NCI-H2196 treated with DMSO at 0.1 percent for 48 hours (cell line): ENCODE results near the gene SERPINE2.

Source experiments
- DNase-seq: peaks from one replicate; lab custom pipeline; 2025; ENCODE audit not compliant: unreplicated experiment; lab: John Stamatoyannopoulos, UW

Gene SERPINE2

GRCh38 chr2:223978451-223978850, 60.6 kb downstream of the SERPINE2 start:
- no peak for DNase-seq

- DNase-seq = no peak
Measured at GRCh38 chr2:223976635-223977226, 62.4 kb downstream of the SERPINE2 start.

- DNase-seq = no peak
Measured at GRCh38 chr2:223973606-223974005, 65.5 kb downstream of the SERPINE2 start.

- no peak for DNase-seq
Measured at GRCh38 chr2:223972656-223973102, 66.4 kb downstream of the SERPINE2 start.

GRCh38 chr2:223971731-223972130, 67.4 kb downstream of the SERPINE2 start:
- DNase-seq = no peak

- DNase-seq = peak; percentile 17
Measured at GRCh38 chr2:223970343-223971128, 68.5 kb downstream of the SERPINE2 start.

GRCh38 chr2:223969856-223970255, 69.2 kb downstream of the SERPINE2 start:
- DNase-seq = no peak

GRCh38 chr2:223969315-223969714, 69.8 kb downstream of the SERPINE2 start:
- DNase-seq = no peak

GRCh38 chr2:223967981-223968380, 71.1 kb downstream of the SERPINE2 start:
- DNase-seq = no peak

GRCh38 chr2:223959688-223960087, 79.4 kb downstream of the SERPINE2 start:
- DNase-seq = no peak

GRCh38 chr2:223957092-223957851, 81.8 kb downstream of the SERPINE2 start, which contains the start of gene MRPL44:
Gene MRPL44 (plus strand): TSS chr2:223957463. CDS start chr2:223957473, 10 bp downstream.
- peak; percentile 75 for DNase-seq

- no peak for DNase-seq
Measured at GRCh38 chr2:223956300-223956699, 82.8 kb downstream of the SERPINE2 start.

- DNase-seq = no peak
Measured at GRCh38 chr2:223954401-223954800, 84.7 kb downstream of the SERPINE2 start.

GRCh38 chr2:223952280-223952968, 86.7 kb downstream of the SERPINE2 start:
- DNase-seq = no peak

GRCh38 chr2:223950448-223951347, 88.4 kb downstream of the SERPINE2 start:
- DNase-seq = no peak

GRCh38 chr2:223949241-223949840, 89.7 kb downstream of the SERPINE2 start:
- DNase-seq = no peak

- DNase-seq = no peak
Measured at GRCh38 chr2:223947711-223948205, 91.3 kb downstream of the SERPINE2 start.

GRCh38 chr2:223945755-223946154, 93.3 kb downstream of the SERPINE2 start:
- DNase-seq = no peak

GRCh38 chr2:223944703-223945531, 94.2 kb downstream of the SERPINE2 start, which contains the start of gene WDFY1:
Gene WDFY1 (minus strand): TSS chr2:223945335. CDS start chr2:223945284, 51 bp downstream.
- DNase-seq = peak; percentile 57
